GM12878 (cell line): ENCODE data around the gene CYP27A1. TPM values are rescaled to one million over a fixed set of nuclear protein-coding genes. Genes with fewer than 3 reads are reported as not detected.

Experiments used
- ATAC-seq: fragments of 200-7000 bp; cut with Tn5 transposase; 3 replicates; pipeline ENCODE4 v1.9.1; 2020; ENCODE audit warnings: mild to moderate bottlenecking, moderate library complexity
- BruUV-seq: library from RNA; stranded (reverse); fragments of 400-500 nt; replicated peaks from 2 replicates; lab custom pipeline; 2021; lab: Mats Ljungman, UMichigan
- CTCF ChIA-PET: fragments of 300-600 bp; sonication (Branson Sonifier 250); formaldehyde crosslinking; extraction: SDS; loops from one replicate; lab custom pipeline; 2021; ENCODE audit warnings: inconsistent platforms; lab: Yijun Ruan, JAX
- POLR2A ChIA-PET: fragments of 350-600 bp; formaldehyde crosslinking; extraction: SDS; loops from one replicate; lab custom pipeline; 2021; ENCODE audit warnings: inconsistent platforms; lab: Charles Lee
- RAD21 ChIA-PET: fragments of 300-600 bp; sonication (Branson Sonifier 250); formaldehyde crosslinking; loops from one replicate; lab custom pipeline; 2023; ENCODE audit warnings: antibody characterized with exemption; ENCODE audit not compliant: unreplicated experiment; lab: Charles Lee
- SMC1A ChIA-PET: fragments of 300-600 bp; sonication (Branson Sonifier 250); formaldehyde crosslinking; loops from one replicate; lab custom pipeline; 2023; ENCODE audit not compliant: unreplicated experiment, uncharacterized antibody; lab: Charles Lee
- DNase-seq: peaks from one replicate; pipeline ENCODE4 v3.0.0-alpha.2; 2011; ENCODE audit warnings: low read depth, low spot score
- FAIRE-seq: peaks from 3 replicates; lab custom pipeline; 2011; peaks lifted over from hg19 to GRCh38; lab: Jason Lieb, UNC
- H2AFZ ChIP-seq: 2 replicates; pipeline ENCODE4 v1.6.0; 2011; ENCODE audit warnings: low read depth, low read length, control low read depth; ENCODE audit not compliant: control insufficient read depth
- H3K27ac ChIP-seq: 2 replicates; pipeline ENCODE4 v1.5.1; 2011; ENCODE audit warnings: control low read depth; ENCODE audit not compliant: control insufficient read depth, insufficient read depth
- H3K27me3 ChIP-seq, 2 experiments: replicated peaks in 1 of 2; 2 replicates each; pipeline versions ENCODE4 v1.6.0 to v1.6.1; 2011; ENCODE audit warnings: low read length in 1 of 2; ENCODE audit not compliant: control insufficient read depth in 2 of 2, insufficient read depth in 2 of 2
- H3K36me3 ChIP-seq, 2 experiments: 2 replicates each; pipeline ENCODE4 v1.5.1; 2011; ENCODE audit warnings: low read length in 1 of 2; ENCODE audit not compliant: control insufficient read depth in 2 of 2, insufficient read depth in 2 of 2
- H3K4me1 ChIP-seq: 2 replicates; pipeline ENCODE4 v1.6.1; 2011; ENCODE audit warnings: mild to moderate bottlenecking, low read length, moderate library complexity, mixed read lengths; ENCODE audit not compliant: control insufficient read depth, insufficient read depth
- H3K4me2 ChIP-seq: 2 replicates; pipeline ENCODE4 v1.6.0; 2011; ENCODE audit warnings: control low read depth; ENCODE audit not compliant: control insufficient read depth, insufficient read depth
- H3K4me3 ChIP-seq: fragments of 200-600 bp; sonication (generic); 2 replicates; pipeline ENCODE4 v1.5.1; 2016
- H3K79me2 ChIP-seq: 2 replicates; pipeline ENCODE4 v1.6.0; 2011; ENCODE audit warnings: low read length; ENCODE audit not compliant: control insufficient read depth, insufficient read depth
- H3K9ac ChIP-seq: 2 replicates; pipeline ENCODE4 v1.8.0; 2011; ENCODE audit warnings: low read length, control low read depth, mixed read lengths; ENCODE audit not compliant: control insufficient read depth, insufficient read depth
- H3K9me3 ChIP-seq: replicated peaks from 3 replicates; pipeline ENCODE4 v1.5.1; 2011; ENCODE audit warnings: mild to moderate bottlenecking, low read length; ENCODE audit not compliant: control insufficient read depth, insufficient read depth
- H4K20me1 ChIP-seq: 2 replicates; pipeline ENCODE4 v1.6.0; 2011; ENCODE audit not compliant: control insufficient read depth, insufficient read depth
- ATF7 ChIP-seq: fragments of 450-650 bp; IDR thresholded peaks from 2 replicates; pipeline ENCODE4 v1.6.1; 2016; ENCODE audit warnings: low read depth, mild to moderate bottlenecking
- CBX3 ChIP-seq: fragments of 200-600 bp; sonication (generic); IDR thresholded peaks from 2 replicates; pipeline ENCODE4 v1.6.1; 2016; ENCODE audit warnings: low read depth, borderline replicate concordance
- ESRRA ChIP-seq: IDR thresholded peaks from 2 replicates; pipeline ENCODE4 v1.6.1; 2012; ENCODE audit warnings: mild to moderate bottlenecking, low read length, improper control_type of control experiment
- KAT2A ChIP-seq: conservative IDR thresholded peaks from 2 replicates; pipeline ENCODE4 v1.6.1; 2011; ENCODE audit warnings: low read depth, low read length; ENCODE audit not compliant: control insufficient read depth
- SP1 ChIP-seq: IDR thresholded peaks from one replicate; pipeline ENCODE4 v1.6.1; 2011; ENCODE audit warnings: low read depth, low read length
- SREBF1 ChIP-seq: IDR thresholded peaks from 2 replicates; pipeline ENCODE4 v1.6.1; 2012; ENCODE audit warnings: mild to moderate bottlenecking, low read length
- TAF1 ChIP-seq: IDR thresholded peaks from 2 replicates; pipeline ENCODE4 v1.6.1; 2011; ENCODE audit warnings: mild to moderate bottlenecking, low read depth, low read length, borderline replicate concordance
- TCF3 ChIP-seq: IDR thresholded peaks from 2 replicates; pipeline ENCODE4 v1.6.1; 2012; ENCODE audit warnings: low read depth, mild to moderate bottlenecking, low read length, borderline replicate concordance; ENCODE audit not compliant: insufficient read depth
- ZZZ3 ChIP-seq: IDR thresholded peaks from 2 replicates; pipeline ENCODE4 v1.6.1; 2011; ENCODE audit warnings: low read depth; ENCODE audit not compliant: control insufficient read depth, insufficient read length
- WGBS: methylation state at CpG from one replicate; pipeline ENCODE4 v1.1.6; 2016; ENCODE audit warnings: low lambda C conversion rate; ENCODE audit not compliant: insufficient replicate concordance, insufficient coverage; ENCODE audit errors: missing lambda C conversion rate; 5-methylcytosine and 5-hydroxymethylcytosine counted together
- in situ Hi-C: fragments of 300-500 bp; cut with MboI; formaldehyde crosslinking; loops from 9 replicates; pipeline ENCODE4 v1.14.3; 2018; ENCODE audit warnings: mixed read lengths
- intact Hi-C: fragments of 100-400 bp; cut with micrococcal nuclease; formaldehyde crosslinking; loops from one replicate; pipeline ENCODE4 v1.14.2; 2022; ENCODE audit not compliant: unreplicated experiment
- polyA plus RNA-seq, 11 experiments: library from polyadenylated mRNA; depleted of rRNA in 4 of 11; unstranded in 6 of 11; stranded (reverse) in 5 of 11; fragments of >200 nt; fragmentation: Nextera tagmentation in 4 of 11; fragmentation: Illumina TruSeq in 1 of 11; extraction: Ambion mirVana in 4 of 11; extraction: Trizol in 1 of 11; gene quantifications; 1 replicate in 1 of 11; 2 replicates in 10 of 11; pipeline versions ENCODE4 v1.2.1 to v1.2.3, GENCODE V29; 2011 to 2016; ENCODE audit warnings: inconsistent platforms in 2 of 11, missing spikeins in 2 of 11, low read depth in 1 of 11
- total RNA-seq, 4 experiments: library from RNA; depleted of rRNA in 3 of 4; stranded (reverse); fragments of >200 nt in 3 of 4; fragmentation: Illumina TruSeq in 1 of 4; extraction: Trizol in 1 of 4; gene quantifications; 2 replicates each; pipeline versions ENCODE4 v1.2.1 to v1.2.3, GENCODE V29; 2013 to 2021
- TF ChIP-seq, protein P1 (sequence below): fragments of 450-650 bp; IDR thresholded peaks from 2 replicates; pipeline ENCODE4 v1.6.1; 2017; ENCODE audit warnings: antibody characterized with exemption, mild to moderate bottlenecking, moderate library complexity

The CYP27A1 gene
- total and polyA plus RNA-seq, 10 of the 15 experiments (the other 5 are each of a cell fraction or from before 2014, with no cell fraction given) = 0.11 to 0.72 (median 0.18) TPM; not detected in 2

DNA sequence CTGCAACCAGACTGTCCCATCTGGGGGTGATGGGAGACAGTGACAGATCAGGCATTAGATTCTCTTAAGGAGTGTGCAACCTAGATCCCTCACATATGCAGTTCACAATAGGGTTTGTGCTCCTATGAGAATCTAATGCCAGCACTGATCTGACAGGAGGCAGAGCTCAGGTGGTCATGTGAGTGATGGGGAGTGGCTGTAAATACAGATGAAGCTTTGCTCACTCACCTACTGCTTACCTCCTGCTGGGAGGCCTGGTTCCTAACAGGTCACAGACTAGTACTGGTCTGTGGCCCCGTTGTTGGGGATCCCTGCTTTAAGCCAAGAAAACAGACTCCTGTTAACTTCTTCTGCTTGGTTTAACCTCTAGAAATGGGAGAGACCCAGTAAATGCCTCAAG is 3.2 kb downstream of the CYP27A1 start:
- no peak overlapping the region for H3K4me3 ChIP-seq
- H3K79me2 ChIP-seq = no peaks in the 10 kb centered on the region
- no TSS peak for BruUV-seq
- intact Hi-C loops = no loop called here
- H3K4me1 ChIP-seq = no peaks in the 10 kb centered on the region
- TF ChIP-seq ZZZ3 (no peak), ESRRA (no peak)
- TF ChIP-seq, protein P1, sequence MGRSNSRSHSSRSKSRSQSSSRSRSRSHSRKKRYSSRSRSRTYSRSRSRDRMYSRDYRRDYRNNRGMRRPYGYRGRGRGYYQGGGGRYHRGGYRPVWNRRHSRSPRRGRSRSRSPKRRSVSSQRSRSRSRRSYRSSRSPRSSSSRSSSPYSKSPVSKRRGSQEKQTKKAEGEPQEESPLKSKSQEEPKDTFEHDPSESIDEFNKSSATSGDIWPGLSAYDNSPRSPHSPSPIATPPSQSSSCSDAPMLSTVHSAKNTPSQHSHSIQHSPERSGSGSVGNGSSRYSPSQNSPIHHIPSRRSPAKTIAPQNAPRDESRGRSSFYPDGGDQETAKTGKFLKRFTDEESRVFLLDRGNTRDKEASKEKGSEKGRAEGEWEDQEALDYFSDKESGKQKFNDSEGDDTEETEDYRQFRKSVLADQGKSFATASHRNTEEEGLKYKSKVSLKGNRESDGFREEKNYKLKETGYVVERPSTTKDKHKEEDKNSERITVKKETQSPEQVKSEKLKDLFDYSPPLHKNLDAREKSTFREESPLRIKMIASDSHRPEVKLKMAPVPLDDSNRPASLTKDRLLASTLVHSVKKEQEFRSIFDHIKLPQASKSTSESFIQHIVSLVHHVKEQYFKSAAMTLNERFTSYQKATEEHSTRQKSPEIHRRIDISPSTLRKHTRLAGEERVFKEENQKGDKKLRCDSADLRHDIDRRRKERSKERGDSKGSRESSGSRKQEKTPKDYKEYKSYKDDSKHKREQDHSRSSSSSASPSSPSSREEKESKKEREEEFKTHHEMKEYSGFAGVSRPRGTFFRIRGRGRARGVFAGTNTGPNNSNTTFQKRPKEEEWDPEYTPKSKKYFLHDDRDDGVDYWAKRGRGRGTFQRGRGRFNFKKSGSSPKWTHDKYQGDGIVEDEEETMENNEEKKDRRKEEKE = no peak
- in situ Hi-C loops = no loop called here
- POLR2A ChIA-PET = no interaction called here
- H3K4me2 ChIP-seq = no peak overlapping the region
- H3K9ac ChIP-seq = no peak overlapping the region
- H3K36me3 ChIP-seq = no peaks in the 10 kb centered on the region
- no peak overlapping the region for H3K27ac ChIP-seq
- SMC1A ChIA-PET = interaction anchor here (0.8 kb wide), 1 partner anchor 1692 kb away, joined by 3 read pairs; no protein-coding TSS in a partner anchor
- DNase-seq (no peak), FAIRE-seq (no peak), ATAC-seq (no peak)
- RAD21 ChIA-PET = no interaction called here
- no peaks in the 10 kb centered on the region for H4K20me1 ChIP-seq
- peaks cover 5 to 8% of the 10 kb centered on the region in 2 experiments; a peak in 3 of 4 replicates for H3K27me3 ChIP-seq
- H3K9me3 ChIP-seq = no peaks in the 10 kb centered on the region
- H2AFZ ChIP-seq = no peak overlapping the region
- WGBS = 21% methylated on average over 1 of the region's 1 CpG
- CTCF ChIA-PET = no interaction called here

DNA sequence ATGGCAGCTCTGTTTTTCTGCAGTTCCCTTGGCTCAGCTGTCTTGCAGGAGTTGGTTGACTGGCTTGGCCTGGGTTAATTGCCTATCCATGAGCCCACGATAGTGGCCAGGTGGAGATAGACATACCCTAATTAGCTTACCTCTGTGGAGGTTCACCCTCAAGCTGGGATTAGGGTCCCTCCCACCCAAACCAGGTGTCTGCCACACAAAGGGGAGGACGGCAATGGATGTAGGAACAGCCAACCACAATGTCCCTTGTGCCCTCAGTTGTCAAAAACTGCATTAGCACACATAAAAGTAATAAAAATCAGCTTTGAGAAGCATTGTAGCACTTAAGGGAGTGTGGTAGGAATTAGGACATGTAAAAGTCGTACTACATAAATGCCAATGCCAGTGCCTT is 4.2 kb downstream of the CYP27A1 start:
- Histone ChIP-seq H4K20me1 (no peaks in the 10 kb centered on the region), H3K9ac (no peak overlapping the region), H3K27me3 (peaks cover 5 to 8% of the 10 kb centered on the region in 2 experiments; a peak in 3 of 4 replicates), H3K36me3 (no peaks in the 10 kb centered on the region), H3K9me3 (no peaks in the 10 kb centered on the region), H3K79me2 (no peaks in the 10 kb centered on the region), H3K4me1 (no peaks in the 10 kb centered on the region), H3K4me3 (no peak overlapping the region), H2AFZ (no peak overlapping the region), H3K27ac (no peak overlapping the region), H3K4me2 (no peak overlapping the region)
- TF ChIP-seq ATF7 (no peak), TAF1 (no peak), TCF3 (no peak), SP1 (no peak), KAT2A (no peak), CBX3 (no peak), ESRRA (no peak), SREBF1 (no peak)
- 0% methylated on average over 3 of the region's 3 CpGs for WGBS
- no TSS peak for BruUV-seq
- no peak for FAIRE-seq
- no peak for ATAC-seq
- in situ Hi-C loops = no loop called here
- SMC1A ChIA-PET = interaction anchor here (0.8 kb wide), 1 partner anchor 60 kb away, joined by 3 read pairs; no protein-coding TSS in a partner anchor
- CTCF ChIA-PET = no interaction called here
- no peak for DNase-seq
- POLR2A ChIA-PET = no interaction called here
- RAD21 ChIA-PET = interaction anchor here (1.2 kb wide), 1 partner anchor 9 kb away, joined by 3 read pairs; no protein-coding TSS in a partner anchor
- intact Hi-C loops = no loop called here
